GM18873 (cell line): ENCODE measurements around the gene TJP3.
"Not testable (repeated sequence)": the region's sequence is repeated elsewhere in the genome, so short reads cannot be mapped to it uniquely, and the experiment has no call there.

Source experiments
- ATAC-seq: cut with Tn5 transposase; IDR thresholded peaks from one replicate; pipeline ENCODE4 v1.9.1; 2021; ENCODE audit warnings: mild to moderate bottlenecking, moderate library complexity, moderate number of reproducible peaks; ENCODE audit not compliant: unreplicated experiment, low FRiP score

Gene TJP3

DNA sequence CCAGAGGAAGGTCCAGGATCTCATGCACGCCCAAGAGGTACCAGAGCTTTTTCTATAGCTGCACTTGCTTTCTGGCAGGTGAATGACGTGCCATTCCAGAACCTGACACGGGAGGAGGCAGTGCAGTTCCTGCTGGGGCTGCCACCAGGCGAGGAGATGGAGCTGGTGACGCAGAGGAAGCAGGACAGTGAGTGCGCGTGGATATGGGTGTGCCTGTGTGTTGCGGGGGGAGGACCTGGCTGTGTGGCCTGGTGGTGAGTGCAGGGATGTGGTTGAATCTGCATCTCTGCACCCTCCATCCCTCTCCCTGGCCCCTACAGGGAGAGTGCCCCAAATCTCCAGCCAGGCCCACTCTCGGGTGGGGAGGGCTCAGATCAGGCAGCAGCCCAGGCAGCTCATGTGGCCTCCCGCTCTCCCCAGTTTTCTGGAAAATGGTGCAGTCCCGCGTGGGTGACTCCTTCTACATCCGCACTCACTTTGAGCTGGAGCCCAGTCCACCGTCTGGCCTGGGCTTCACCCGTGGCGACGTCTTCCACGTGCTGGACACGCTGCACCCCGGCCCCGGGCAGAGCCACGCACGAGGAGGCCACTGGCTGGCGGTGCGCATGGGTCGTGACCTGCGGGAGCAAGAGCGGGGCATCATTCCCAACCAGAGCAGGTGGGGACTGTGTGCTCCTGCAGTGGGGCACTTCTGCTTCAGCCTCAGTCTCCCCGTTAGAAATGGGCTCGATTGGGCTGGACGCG is 30.5 kb downstream of the TJP3 start:
- no peak for ATAC-seq

DNA sequence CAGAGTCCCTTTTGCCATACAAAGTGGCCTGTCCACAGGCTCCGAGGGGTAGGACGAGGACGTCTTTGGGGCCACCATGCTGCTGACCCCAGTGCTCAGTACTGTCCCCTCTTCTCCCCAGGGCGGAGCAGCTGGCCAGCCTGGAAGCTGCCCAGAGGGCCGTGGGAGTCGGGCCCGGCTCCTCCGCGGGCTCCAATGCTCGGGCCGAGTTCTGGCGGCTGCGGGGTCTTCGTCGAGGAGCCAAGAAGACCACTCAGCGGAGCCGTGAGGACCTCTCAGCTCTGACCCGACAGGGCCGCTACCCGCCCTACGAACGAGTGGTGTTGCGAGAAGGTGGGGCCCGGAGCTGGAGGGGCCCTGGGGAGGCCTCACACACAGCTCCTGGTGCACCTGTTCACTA is 32.2 kb downstream of the TJP3 start:
- ATAC-seq, result no peak

- no peak for ATAC-seq
Observed at GRCh38 chr19:3743486-3743885, 35.3 kb downstream of the TJP3 start.

- ATAC-seq, result no peak
Observed at GRCh38 chr19:3745363-3746045, 37.3 kb downstream of the TJP3 start.

GRCh38 chr19:3746371-3747056 is 38.3 kb downstream of the TJP3 start:
- ATAC-seq, result no peak

DNA sequence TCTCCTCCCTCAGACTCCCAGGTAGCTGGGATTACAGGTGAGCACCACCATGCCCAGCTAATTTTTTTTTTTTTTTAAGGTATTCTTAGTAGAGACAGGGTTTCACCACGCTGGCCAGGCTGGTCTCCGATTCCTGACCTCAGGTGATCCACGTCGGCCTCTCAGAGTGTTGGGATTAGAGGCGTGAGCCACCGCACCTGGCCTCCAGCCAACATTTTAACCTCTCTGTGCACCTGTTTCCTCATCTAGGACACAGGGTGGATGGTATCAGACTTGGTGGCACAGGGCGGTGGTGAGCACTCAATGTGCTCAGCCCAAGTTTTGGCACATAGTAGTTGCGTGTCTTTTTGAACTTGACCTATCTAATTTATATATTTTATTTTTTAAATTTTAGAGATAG is 40.8 kb downstream of the TJP3 start:
- no peak for ATAC-seq

GRCh38 chr19:3750211-3750610 is 42.0 kb downstream of the TJP3 start:
- no peak for ATAC-seq

GRCh38 chr19:3751236-3751635 is 43.1 kb downstream of the TJP3 start:
- ATAC-seq, result no peak

GRCh38 chr19:3752492-3752891 is 44.3 kb downstream of the TJP3 start:
- ATAC-seq, result no peak

GRCh38 chr19:3753631-3754410 is 45.6 kb downstream of the TJP3 start:
- no peak for ATAC-seq

GRCh38 chr19:3757705-3758104 is 49.5 kb downstream of the TJP3 start:
- not testable (repeated sequence) for ATAC-seq

- ATAC-seq, result not testable (repeated sequence)
Observed at GRCh38 chr19:3758297-3758696, 50.1 kb downstream of the TJP3 start.

DNA sequence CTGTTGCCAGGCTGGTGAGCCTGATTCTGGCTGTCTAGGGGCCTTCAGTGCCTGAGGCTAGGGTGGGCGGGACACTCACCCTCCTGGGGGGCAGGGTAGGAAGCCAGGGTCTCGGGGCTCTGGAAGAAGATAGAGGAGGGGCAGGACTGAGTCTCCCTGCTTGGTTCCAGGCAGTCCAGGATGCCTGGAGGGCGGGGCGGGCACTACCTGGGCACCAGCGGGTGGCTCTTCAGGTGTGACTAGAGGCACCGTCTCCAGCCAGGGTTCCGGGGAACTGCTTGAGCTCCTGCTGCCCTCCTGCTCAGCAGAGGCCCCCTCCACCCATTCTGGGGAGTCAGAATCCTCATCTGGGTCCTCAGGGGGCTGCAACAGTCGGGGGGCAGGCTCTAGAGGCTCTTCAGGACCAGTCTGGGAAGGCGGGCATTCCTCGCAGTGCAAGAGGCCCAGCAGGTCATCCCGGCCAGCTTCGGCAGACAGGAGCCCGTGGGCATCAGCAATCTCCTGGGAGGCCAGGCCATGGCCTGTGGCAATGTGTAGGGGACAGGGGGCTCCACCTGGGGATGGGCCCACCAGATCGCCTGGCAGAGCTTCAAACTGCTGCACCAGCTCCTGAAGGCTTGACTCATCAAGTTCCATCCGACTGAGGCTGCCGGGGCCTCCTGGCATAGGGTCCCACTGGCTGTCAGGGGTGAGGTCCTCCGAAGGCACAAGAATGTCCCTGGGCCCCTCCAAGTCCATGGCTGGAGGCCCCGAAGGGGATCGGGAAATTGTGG is 51.5 kb downstream of the TJP3 start:
- no peak for ATAC-seq

DNA sequence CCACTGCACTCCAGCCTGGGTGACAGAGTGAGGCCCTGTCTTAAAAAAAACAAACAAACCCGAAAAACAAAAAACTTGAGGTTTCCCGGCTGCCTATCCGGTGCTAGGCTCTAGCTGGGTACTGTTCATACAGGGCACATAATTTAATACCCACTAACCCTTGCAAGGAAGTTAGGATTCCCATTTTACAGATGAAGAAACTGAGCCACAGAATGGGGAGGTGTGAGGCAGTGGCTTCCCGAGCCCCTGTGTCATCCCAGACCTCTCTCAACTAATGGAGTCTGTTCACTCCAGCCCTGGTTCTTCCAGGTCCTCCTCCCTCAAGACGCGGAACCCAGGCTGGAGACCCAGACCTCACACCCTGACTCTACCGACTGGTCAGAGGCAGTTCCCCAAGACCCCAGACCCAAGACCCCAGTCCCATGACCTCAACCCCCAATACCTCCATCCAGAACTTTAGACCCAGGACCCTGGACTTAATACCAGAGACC is 52.7 kb downstream of the TJP3 start:
- ATAC-seq, result no peak

- ATAC-seq, result peak; percentile 34
Observed at GRCh38 chr19:3761382-3762129, 53.4 kb downstream of the TJP3 start, which contains the start of gene APBA3. Gene APBA3, minus strand, starts transcription at chr19:3761692. Its CDS starts 1,428 bp downstream, at chr19:3760264.

GRCh38 chr19:3762130-3762473 is 53.9 kb downstream of the TJP3 start:
- ATAC-seq, result no peak

- peak; percentile 68 for ATAC-seq
Observed at GRCh38 chr19:3762501-3763459, 54.6 kb downstream of the TJP3 start, which contains the start of gene MRPL54. Gene MRPL54, plus strand, starts transcription at chr19:3762682. Its CDS starts 19 bp downstream, at chr19:3762701.

DNA sequence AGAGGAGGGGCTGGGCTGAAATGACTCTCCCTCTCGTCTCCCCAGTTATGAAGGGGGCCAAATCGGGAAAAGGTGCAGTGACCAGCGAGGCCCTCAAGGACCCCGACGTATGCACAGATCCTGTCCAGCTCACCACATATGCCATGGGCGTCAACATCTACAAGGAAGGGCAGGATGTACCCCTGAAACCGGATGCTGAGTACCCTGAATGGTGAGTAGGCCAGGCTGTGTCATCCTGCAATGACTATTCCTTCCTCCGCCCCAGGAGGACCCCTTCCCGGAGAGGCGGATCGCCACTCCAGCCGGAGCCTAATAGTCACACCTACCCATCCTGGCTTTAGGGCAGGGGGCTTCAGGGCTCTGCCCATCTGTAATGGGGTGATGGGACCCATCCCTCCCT is 56.9 kb downstream of the TJP3 start:
- no peak for ATAC-seq
